ENCODE data around the gene THBS2. TPM values are rescaled to one million over a fixed set of nuclear protein-coding genes. Genes with fewer than 3 reads are reported as not detected.
"Not testable (repeated sequence)": the region's sequence is repeated elsewhere in the genome, so short reads cannot be mapped to it uniquely, and the experiment has no call there.

The THBS2 gene
- polyA plus RNA-seq, 4 donors, result 0.45 to 7.9 (median 2.8) TPM

GRCh38 chr6:169262602-169263001, 9.0 kb upstream of the THBS2 start:
- not testable (repeated sequence) for DNase-seq; H3K9me3 ChIP-seq (ENCODE audit: control insufficient read depth in 2 of 2, insufficient read depth in 1 of 2, low read depth in 1 of 2, low read length in 1 of 2); H3K27ac ChIP-seq (ENCODE audit: low read depth in 1 of 3, low read length in 2 of 3); H3K4me1 ChIP-seq (ENCODE audit: control insufficient read depth in 3 of 3, insufficient read depth in 2 of 3, low read depth in 1 of 3, low read length in 2 of 3); H3K36me3 ChIP-seq (ENCODE audit: control insufficient read depth in 3 of 3, insufficient read depth in 2 of 3, low read depth in 1 of 3, low read length in 3 of 3); H3K27me3 ChIP-seq (ENCODE audit: control insufficient read depth in 3 of 3, insufficient read depth in 3 of 3, low read length in 3 of 3); H3K4me3 ChIP-seq (ENCODE audit: low read depth in 1 of 3, low read length in 3 of 3); FAIRE-seq
- WGBS, 3 donors, result 89 to 93% (median 92%) methylated on average over 13 to 14 of the region's 14 CpGs

- WGBS, 3 donors, result 94 to 95% (median 94%) methylated on average over 8 of the region's 8 CpGs
- Histone ChIP-seq H3K27me3 (ENCODE audit: control insufficient read depth in 3 of 3, insufficient read depth in 3 of 3, low read length in 3 of 3) (peaks cover 0 to 36% (median 14%) of the 10 kb centered on the region in 3 donors), H3K4me3 (ENCODE audit: low read depth in 1 of 3, low read length in 3 of 3) (no peak overlapping the region), H3K27ac (ENCODE audit: low read depth in 1 of 3, low read length in 2 of 3) (no peak overlapping the region), H3K9me3 (ENCODE audit: control insufficient read depth in 2 of 2, insufficient read depth in 1 of 2, low read depth in 1 of 2, low read length in 1 of 2) (no peaks in the 10 kb centered on the region), H3K4me1 (ENCODE audit: control insufficient read depth in 3 of 3, insufficient read depth in 2 of 3, low read depth in 1 of 3, low read length in 2 of 3) (peaks cover 0 to 5% (median 0%) of the 10 kb centered on the region in 3 donors), H3K36me3 (ENCODE audit: control insufficient read depth in 3 of 3, insufficient read depth in 2 of 3, low read depth in 1 of 3, low read length in 3 of 3) (no peaks in the 10 kb centered on the region)
- FAIRE-seq, result no peak
- no peak for DNase-seq
Observed at GRCh38 chr6:169256518-169256917, 2.9 kb upstream of the THBS2 start.

- Histone ChIP-seq H3K36me3 (ENCODE audit: control insufficient read depth in 3 of 3, insufficient read depth in 2 of 3, low read depth in 1 of 3, low read length in 3 of 3) (no peaks in the 10 kb centered on the region), H3K9me3 (ENCODE audit: control insufficient read depth in 2 of 2, insufficient read depth in 1 of 2, low read depth in 1 of 2, low read length in 1 of 2) (no peaks in the 10 kb centered on the region), H3K4me1 (ENCODE audit: control insufficient read depth in 3 of 3, insufficient read depth in 2 of 3, low read depth in 1 of 3, low read length in 2 of 3) (peaks cover 0 to 5% (median 0%) of the 10 kb centered on the region in 3 donors), H3K4me3 (ENCODE audit: low read depth in 1 of 3, low read length in 3 of 3) (no peak overlapping the region), H3K27me3 (ENCODE audit: control insufficient read depth in 3 of 3, insufficient read depth in 3 of 3, low read length in 3 of 3) (peaks cover 0 to 39% (median 18%) of the 10 kb centered on the region in 3 donors), H3K27ac (ENCODE audit: low read depth in 1 of 3, low read length in 2 of 3) (no peak overlapping the region)
- DNase-seq (no peak), FAIRE-seq (no peak)
- WGBS, 3 donors, result 92 to 95% (median 92%) methylated on average over 8 of the region's 8 CpGs
Observed at GRCh38 chr6:169256061-169256460, 2.4 kb upstream of the THBS2 start.

- no peak for FAIRE-seq
- 87 to 91% (median 90%) methylated on average over 10 of the region's 10 CpGs for WGBS, 3 donors
Observed at GRCh38 chr6:169255643-169256042, 2.0 kb upstream of the THBS2 start.

GRCh38 chr6:169254456-169255316, 1.0 kb upstream of the THBS2 start:
- no peak for FAIRE-seq
- H3K27ac ChIP-seq (ENCODE audit: low read depth in 1 of 3, low read length in 2 of 3), result no peak overlapping the region
- no peaks in the 10 kb centered on the region for H3K36me3 ChIP-seq (ENCODE audit: control insufficient read depth in 3 of 3, insufficient read depth in 2 of 3, low read depth in 1 of 3, low read length in 3 of 3)
- no peaks in the 10 kb centered on the region for H3K9me3 ChIP-seq (ENCODE audit: control insufficient read depth in 2 of 2, insufficient read depth in 1 of 2, low read depth in 1 of 2, low read length in 1 of 2)
- peaks cover 0 to 5% (median 0%) of the 10 kb centered on the region in 3 donors for H3K4me1 ChIP-seq (ENCODE audit: control insufficient read depth in 3 of 3, insufficient read depth in 2 of 3, low read depth in 1 of 3, low read length in 2 of 3)
- WGBS, 3 donors, result 11 to 26% (median 17%) methylated on average over 19 of the region's 19 CpGs
- peak in 1 of 2 donors; percentile 14 for DNase-seq
- H3K4me3 ChIP-seq (ENCODE audit: low read depth in 1 of 3, low read length in 3 of 3), result no peak overlapping the region
- peaks cover 0 to 39% (median 18%) of the 10 kb centered on the region in 3 donors for H3K27me3 ChIP-seq (ENCODE audit: control insufficient read depth in 3 of 3, insufficient read depth in 3 of 3, low read length in 3 of 3)

More at GRCh38 chr6:169255643-169256042, 2.0 kb upstream of the THBS2 start:
- H3K27ac ChIP-seq (ENCODE audit: low read depth in 1 of 3, low read length in 2 of 3), result no peak overlapping the region
- H3K27me3 ChIP-seq (ENCODE audit: control insufficient read depth in 3 of 3, insufficient read depth in 3 of 3, low read length in 3 of 3), result peaks cover 0 to 39% (median 18%) of the 10 kb centered on the region in 3 donors
- H3K4me1 ChIP-seq (ENCODE audit: control insufficient read depth in 3 of 3, insufficient read depth in 2 of 3, low read depth in 1 of 3, low read length in 2 of 3), result peaks cover 0 to 5% (median 0%) of the 10 kb centered on the region in 3 donors
- no peaks in the 10 kb centered on the region for H3K9me3 ChIP-seq (ENCODE audit: control insufficient read depth in 2 of 2, insufficient read depth in 1 of 2, low read depth in 1 of 2, low read length in 1 of 2)
- no peak overlapping the region for H3K4me3 ChIP-seq (ENCODE audit: low read depth in 1 of 3, low read length in 3 of 3)
- no peak for DNase-seq
- H3K36me3 ChIP-seq (ENCODE audit: control insufficient read depth in 3 of 3, insufficient read depth in 2 of 3, low read depth in 1 of 3, low read length in 3 of 3), result no peaks in the 10 kb centered on the region

GRCh38 chr6:169252505-169253189, 999 bp downstream of the THBS2 start:
- Histone ChIP-seq H3K4me3 (ENCODE audit: low read depth in 1 of 3, low read length in 3 of 3) (peak overlapping the region in 1 of 3 donors; percentile 40), H3K36me3 (ENCODE audit: control insufficient read depth in 3 of 3, insufficient read depth in 2 of 3, low read depth in 1 of 3, low read length in 3 of 3) (peaks cover 0 to 3% (median 0%) of the 10 kb centered on the region in 3 donors), H3K4me1 (ENCODE audit: control insufficient read depth in 3 of 3, insufficient read depth in 2 of 3, low read depth in 1 of 3, low read length in 2 of 3) (peaks cover 0 to 5% (median 0%) of the 10 kb centered on the region in 3 donors), H3K9me3 (ENCODE audit: control insufficient read depth in 2 of 2, insufficient read depth in 1 of 2, low read depth in 1 of 2, low read length in 1 of 2) (no peaks in the 10 kb centered on the region), H3K27me3 (ENCODE audit: control insufficient read depth in 3 of 3, insufficient read depth in 3 of 3, low read length in 3 of 3) (peaks cover 0 to 39% (median 18%) of the 10 kb centered on the region in 3 donors), H3K27ac (ENCODE audit: low read depth in 1 of 3, low read length in 2 of 3) (peak overlapping the region in 1 of 3 donors; percentile 28)
- WGBS, 3 donors, result 13 to 21% (median 19%) methylated on average over 14 of the region's 14 CpGs
- peak in 1 of 2 donors; percentile 17 for DNase-seq
- FAIRE-seq, result no peak

- Histone ChIP-seq H3K27ac (ENCODE audit: low read depth in 1 of 3, low read length in 2 of 3) (peak overlapping the region in 1 of 3 donors; percentile 28), H3K4me3 (ENCODE audit: low read depth in 1 of 3, low read length in 3 of 3) (peak overlapping the region in 1 of 3 donors; percentile 40), H3K9me3 (ENCODE audit: control insufficient read depth in 2 of 2, insufficient read depth in 1 of 2, low read depth in 1 of 2, low read length in 1 of 2) (no peaks in the 10 kb centered on the region), H3K4me1 (ENCODE audit: control insufficient read depth in 3 of 3, insufficient read depth in 2 of 3, low read depth in 1 of 3, low read length in 2 of 3) (peaks cover 0 to 5% (median 0%) of the 10 kb centered on the region in 3 donors), H3K36me3 (ENCODE audit: control insufficient read depth in 3 of 3, insufficient read depth in 2 of 3, low read depth in 1 of 3, low read length in 3 of 3) (peaks cover 0 to 3% (median 0%) of the 10 kb centered on the region in 3 donors), H3K27me3 (ENCODE audit: control insufficient read depth in 3 of 3, insufficient read depth in 3 of 3, low read length in 3 of 3) (peaks cover 0 to 39% (median 18%) of the 10 kb centered on the region in 3 donors)
- no peak for FAIRE-seq
- DNase-seq, result no peak
- 37 to 52% (median 48%) methylated on average over 20 of the region's 20 CpGs for WGBS, 3 donors
Observed at GRCh38 chr6:169251822-169252504, 1.7 kb downstream of the THBS2 start.

GRCh38 chr6:169251371-169251802, 2.3 kb downstream of the THBS2 start:
- DNase-seq, result no peak
- Histone ChIP-seq H3K4me1 (ENCODE audit: control insufficient read depth in 3 of 3, insufficient read depth in 2 of 3, low read depth in 1 of 3, low read length in 2 of 3) (peaks cover 0 to 5% (median 0%) of the 10 kb centered on the region in 3 donors), H3K9me3 (ENCODE audit: control insufficient read depth in 2 of 2, insufficient read depth in 1 of 2, low read depth in 1 of 2, low read length in 1 of 2) (no peaks in the 10 kb centered on the region), H3K27me3 (ENCODE audit: control insufficient read depth in 3 of 3, insufficient read depth in 3 of 3, low read length in 3 of 3) (peaks cover 0 to 39% (median 18%) of the 10 kb centered on the region in 3 donors), H3K36me3 (ENCODE audit: control insufficient read depth in 3 of 3, insufficient read depth in 2 of 3, low read depth in 1 of 3, low read length in 3 of 3) (peaks cover 0 to 3% (median 0%) of the 10 kb centered on the region in 3 donors), H3K27ac (ENCODE audit: low read depth in 1 of 3, low read length in 2 of 3) (peak overlapping the region in 1 of 3 donors; percentile 2), H3K4me3 (ENCODE audit: low read depth in 1 of 3, low read length in 3 of 3) (peak overlapping the region in 1 of 3 donors; percentile 40)
- 54 to 66% (median 63%) methylated on average over 6 of the region's 6 CpGs for WGBS, 3 donors
- no peak for FAIRE-seq

Measured in small intestine (tissue), 7 donors.